H9 (cell line): Measurements from ENCODE around the gene COLEC12. TPM values are rescaled to one million over a fixed set of nuclear protein-coding genes. Genes with fewer than 3 reads are reported as not detected.

Source experiments
- DNase-seq: peaks from one replicate; pipeline ENCODE4 v3.0.0-alpha.2; 2017
- H2AFZ ChIP-seq: one replicate; pipeline ENCODE4 v1.6.1; 2013; ENCODE audit warnings: mild to moderate bottlenecking, low read length, control low read depth, moderate library complexity
- H2AK5ac ChIP-seq: 2 replicates; pipeline ENCODE4 v1.6.1; 2013; ENCODE audit warnings: low read length, control low read depth, mixed read lengths; ENCODE audit not compliant: insufficient read length
- H2BK120ac ChIP-seq: one replicate; pipeline ENCODE4 v1.6.1; 2013; ENCODE audit warnings: low read depth, mild to moderate bottlenecking, low read length, control low read depth, inconsistent platforms; ENCODE audit not compliant: poor library complexity, severe bottlenecking
- H2BK12ac ChIP-seq: 2 replicates; pipeline ENCODE4 v1.6.1; 2013; ENCODE audit warnings: low read length, control low read depth, mixed read lengths, low read depth; ENCODE audit not compliant: insufficient read length
- H2BK15ac ChIP-seq: 2 replicates; pipeline ENCODE4 v1.6.1; 2013; ENCODE audit warnings: low read depth, low read length, control low read depth
- H2BK20ac ChIP-seq: one replicate; pipeline ENCODE4 v1.6.1; 2013; ENCODE audit warnings: low read depth, mild to moderate bottlenecking, low read length, control low read depth, inconsistent platforms; ENCODE audit not compliant: poor library complexity, severe bottlenecking
- H2BK5ac ChIP-seq: 2 replicates; pipeline ENCODE4 v1.6.1; 2013; ENCODE audit warnings: low read length, control low read depth, mixed read lengths; ENCODE audit not compliant: insufficient read length
- H3K14ac ChIP-seq: 2 replicates; pipeline ENCODE4 v1.6.1; 2013; ENCODE audit warnings: low read length, control low read depth; ENCODE audit not compliant: insufficient read depth
- H3K18ac ChIP-seq: 2 replicates; pipeline ENCODE4 v1.6.1; 2013; ENCODE audit warnings: low read depth, mild to moderate bottlenecking, mixed read lengths, low read length, control low read depth; ENCODE audit not compliant: insufficient read length
- H3K23ac ChIP-seq: 2 replicates; pipeline ENCODE4 v1.6.1; 2013; ENCODE audit warnings: low read length, control low read depth, mixed read lengths, low read depth; ENCODE audit not compliant: insufficient read length
- H3K23me2 ChIP-seq: 2 replicates; pipeline ENCODE4 v1.6.1; 2013; ENCODE audit warnings: low read depth, mild to moderate bottlenecking, mixed read lengths, low read length, control low read depth; ENCODE audit not compliant: insufficient read length, poor library complexity, severe bottlenecking
- H3K27ac ChIP-seq: 2 replicates; pipeline ENCODE4 v1.5.1; 2013; ENCODE audit warnings: low read length, control low read depth, mixed read lengths, low read depth; ENCODE audit not compliant: insufficient read length
- H3K27me3 ChIP-seq: 2 replicates; pipeline ENCODE4 v1.6.1; 2013; ENCODE audit warnings: low read length, control low read depth, inconsistent platforms; ENCODE audit not compliant: insufficient read depth
- H3K4ac ChIP-seq: 2 replicates; pipeline ENCODE4 v1.6.1; 2013; ENCODE audit warnings: low read depth, mild to moderate bottlenecking, control low read depth, inconsistent platforms, low read length, moderate library complexity
- H3K4me1 ChIP-seq: 2 replicates; pipeline ENCODE4 v1.6.1; 2013; ENCODE audit warnings: low read length, control low read depth, inconsistent platforms; ENCODE audit not compliant: insufficient read depth
- H3K4me2 ChIP-seq: 2 replicates; pipeline ENCODE4 v1.6.1; 2013; ENCODE audit warnings: low read length, control low read depth, mixed read lengths; ENCODE audit not compliant: insufficient read length, insufficient read depth
- H3K56ac ChIP-seq: 2 replicates; pipeline ENCODE4 v1.6.1; 2013; ENCODE audit warnings: low read depth, mild to moderate bottlenecking, mixed read lengths, low read length, control low read depth; ENCODE audit not compliant: insufficient read length
- H3K79me1 ChIP-seq: 2 replicates; pipeline ENCODE4 v1.6.1; 2013; ENCODE audit warnings: low read depth, mild to moderate bottlenecking, moderate library complexity, low read length, control low read depth, inconsistent platforms; ENCODE audit not compliant: insufficient read depth, poor library complexity, severe bottlenecking
- H3K79me2 ChIP-seq: 2 replicates; pipeline ENCODE4 v1.6.1; 2013; ENCODE audit warnings: low read length, control low read depth, inconsistent platforms; ENCODE audit not compliant: insufficient read depth
- H3K9ac ChIP-seq: 2 replicates; pipeline ENCODE4 v1.6.1; 2013; ENCODE audit warnings: low read length, control low read depth, mixed read lengths; ENCODE audit not compliant: insufficient read length; ENCODE audit errors: extremely low read depth
- H3K9me3 ChIP-seq: one replicate; pipeline ENCODE4 v1.6.1; 2013; ENCODE audit warnings: low read depth, low read length, inconsistent platforms; ENCODE audit not compliant: control insufficient read depth
- H3T11ph ChIP-seq: one replicate; pipeline ENCODE4 v1.6.1; 2013; ENCODE audit warnings: mild to moderate bottlenecking, low read length, control low read depth, inconsistent platforms
- H4K20me1 ChIP-seq: one replicate; pipeline ENCODE4 v1.6.1; 2013; ENCODE audit not compliant: control insufficient read depth, insufficient read length, insufficient read depth
- H4K5ac ChIP-seq: 2 replicates; pipeline ENCODE4 v1.6.1; 2013; ENCODE audit warnings: low read depth, mild to moderate bottlenecking, mixed read lengths, low read length, control low read depth; ENCODE audit not compliant: insufficient read length
- H4K8ac ChIP-seq: replicated peaks from 2 replicates; pipeline ENCODE4 v1.6.1; 2013; ENCODE audit warnings: low read length, control low read depth, mixed read lengths, low read depth; ENCODE audit not compliant: insufficient read length
- H4K91ac ChIP-seq: 2 replicates; pipeline ENCODE4 v1.6.1; 2013; ENCODE audit warnings: low read depth, mild to moderate bottlenecking, moderate library complexity, mixed read lengths, low read length, control low read depth; ENCODE audit not compliant: insufficient read length
- H3K27ac Mint-ChIP-seq, 3 experiments: 2 replicates in 2 of 3; 3 replicates in 1 of 3; pipeline ENCODE4 v1.8.0; 2020 to 2021; ENCODE audit warnings: mixed read lengths in 3 of 3, mild to moderate bottlenecking in 1 of 3, moderate library complexity in 1 of 3
- H3K27me3 Mint-ChIP-seq: 2 replicates; pipeline ENCODE4 v1.8.0; 2021; ENCODE audit warnings: low read depth, mild to moderate bottlenecking, moderate library complexity, mixed read lengths
- H3K36me3 Mint-ChIP-seq, 3 experiments: 2 replicates in 2 of 3; 3 replicates in 1 of 3; pipeline ENCODE4 v1.8.0; 2020 to 2021; ENCODE audit warnings: low read depth in 3 of 3, mixed read lengths in 3 of 3; ENCODE audit not compliant: insufficient read depth in 1 of 3
- H3K4me1 Mint-ChIP-seq, 2 experiments: 2 replicates each; pipeline ENCODE4 v1.8.0; 2020; ENCODE audit warnings: mixed read lengths in 2 of 2
- H3K4me3 Mint-ChIP-seq, 2 experiments: 2 replicates in 1 of 2; 3 replicates in 1 of 2; pipeline ENCODE4 v1.8.0; 2020 to 2021; ENCODE audit warnings: mild to moderate bottlenecking in 2 of 2, mixed read lengths in 2 of 2, moderate library complexity in 1 of 2
- H3K9me3 Mint-ChIP-seq, 2 experiments: 2 replicates in 1 of 2; 3 replicates in 1 of 2; pipeline ENCODE4 v1.8.0; 2020; ENCODE audit warnings: mild to moderate bottlenecking in 2 of 2, mixed read lengths in 2 of 2, moderate library complexity in 1 of 2
- WGBS: extraction: QIAGEN DNeasy Blood & Tissue Kit; methylation state at CpG from one replicate; pipeline ENCODE4 v1.1.7; 2013; ENCODE audit warnings: missing lambda C conversion rate, low lambda C conversion rate, mixed read lengths; ENCODE audit not compliant: insufficient read length; ENCODE audit errors: extremely low coverage; 5-methylcytosine and 5-hydroxymethylcytosine counted together
- total RNA-seq: library from RNA; stranded (reverse); gene quantifications from 2 replicates; pipeline ENCODE4 v1.2.1, GENCODE V29; 2021
- TF ChIP-seq, protein P1 (sequence below): fragments of 200-600 bp; sonication (generic); conservative IDR thresholded peaks from 3 replicates; pipeline ENCODE4 v1.8.0; 2021; ENCODE audit warnings: antibody characterized with exemption, mild to moderate bottlenecking

COLEC12 gene
- total RNA-seq, 1 experiment from 2014 or later = 0.70 TPM

DNA sequence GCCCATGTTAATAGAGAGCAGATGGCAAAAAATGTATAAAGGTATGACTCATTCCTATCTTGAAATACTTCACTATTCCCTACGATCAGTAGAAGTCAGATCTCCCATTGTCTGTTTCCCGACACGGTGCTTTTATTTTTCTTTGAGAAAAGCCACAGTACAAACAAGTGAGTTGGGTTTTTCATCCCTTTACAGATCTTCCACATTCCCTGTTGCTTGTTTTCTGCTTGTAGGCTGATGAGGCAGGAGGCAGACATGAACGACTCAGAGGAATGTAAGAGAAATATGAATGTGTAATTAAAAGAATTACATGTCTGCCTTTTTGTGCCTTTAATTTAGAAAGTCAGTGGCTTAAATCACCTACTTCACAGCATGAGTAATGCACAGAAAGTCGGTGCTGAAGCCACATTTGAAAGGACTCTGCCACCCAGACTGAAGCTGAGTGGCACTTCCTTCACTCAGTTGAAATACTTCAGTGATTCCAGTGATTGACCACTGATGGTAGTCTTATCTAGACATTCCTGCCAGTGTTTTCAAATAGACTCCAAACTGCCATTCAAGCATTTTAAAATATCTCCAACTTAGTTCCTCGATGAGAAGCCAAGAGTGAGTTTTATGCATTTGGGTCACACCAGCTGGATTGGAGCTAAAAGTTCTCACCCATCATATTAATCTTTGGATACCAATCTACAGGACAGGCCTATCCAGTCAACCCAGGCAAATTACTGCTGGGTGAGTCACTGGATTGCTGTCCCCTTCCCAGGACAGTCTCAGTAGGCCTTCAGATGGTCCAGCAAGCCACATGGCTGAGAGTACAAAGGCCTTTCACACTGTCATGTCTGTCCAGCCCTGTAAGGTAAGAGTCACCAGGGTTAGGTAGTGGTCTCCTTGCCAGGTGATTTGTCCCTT, 79.0 kb downstream of the COLEC12 start:
- Mint-ChIP-seq H3K27me3 (no peaks in the 10 kb centered on the region; the same call in 1 of the 2 replicates), H3K4me3 (no peak overlapping the region), H3K4me1 (peaks cover 15 to 17% of the 10 kb centered on the region in 2 experiments), H3K27ac (no peak overlapping the region), H3K36me3 (no peaks in the 10 kb centered on the region), H3K9me3 (no peaks in the 10 kb centered on the region)
- H4K8ac ChIP-seq = no peak overlapping the region
- no peak overlapping the region for H3K9ac ChIP-seq
- no peaks in the 10 kb centered on the region for H3K9me3 ChIP-seq
- no peak overlapping the region for H2AK5ac ChIP-seq
- H4K5ac ChIP-seq = no peak overlapping the region
- WGBS = no CpG with 5 or more reads among the region's 6 CpGs
- H2BK5ac ChIP-seq = no peak overlapping the region
- DNase-seq = no peak
- H4K91ac ChIP-seq = no peak overlapping the region
- no peak overlapping the region for H2BK120ac ChIP-seq
- no peak overlapping the region for H2BK12ac ChIP-seq
- TF ChIP-seq, protein P1, sequence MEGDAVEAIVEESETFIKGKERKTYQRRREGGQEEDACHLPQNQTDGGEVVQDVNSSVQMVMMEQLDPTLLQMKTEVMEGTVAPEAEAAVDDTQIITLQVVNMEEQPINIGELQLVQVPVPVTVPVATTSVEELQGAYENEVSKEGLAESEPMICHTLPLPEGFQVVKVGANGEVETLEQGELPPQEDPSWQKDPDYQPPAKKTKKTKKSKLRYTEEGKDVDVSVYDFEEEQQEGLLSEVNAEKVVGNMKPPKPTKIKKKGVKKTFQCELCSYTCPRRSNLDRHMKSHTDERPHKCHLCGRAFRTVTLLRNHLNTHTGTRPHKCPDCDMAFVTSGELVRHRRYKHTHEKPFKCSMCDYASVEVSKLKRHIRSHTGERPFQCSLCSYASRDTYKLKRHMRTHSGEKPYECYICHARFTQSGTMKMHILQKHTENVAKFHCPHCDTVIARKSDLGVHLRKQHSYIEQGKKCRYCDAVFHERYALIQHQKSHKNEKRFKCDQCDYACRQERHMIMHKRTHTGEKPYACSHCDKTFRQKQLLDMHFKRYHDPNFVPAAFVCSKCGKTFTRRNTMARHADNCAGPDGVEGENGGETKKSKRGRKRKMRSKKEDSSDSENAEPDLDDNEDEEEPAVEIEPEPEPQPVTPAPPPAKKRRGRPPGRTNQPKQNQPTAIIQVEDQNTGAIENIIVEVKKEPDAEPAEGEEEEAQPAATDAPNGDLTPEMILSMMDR = no peak
- no peak overlapping the region for H3K4ac ChIP-seq
- H3K4me2 ChIP-seq = no peak overlapping the region
- no peaks in the 10 kb centered on the region for H3K27me3 ChIP-seq
- no peak overlapping the region for H3T11ph ChIP-seq
- H3K14ac ChIP-seq = no peak overlapping the region
- peaks cover 2% of the 10 kb centered on the region; the same call in 1 of the 2 replicates for H3K4me1 ChIP-seq
- H2BK20ac ChIP-seq = no peak overlapping the region
- no peaks in the 10 kb centered on the region for H3K79me1 ChIP-seq
- no peak overlapping the region for H3K18ac ChIP-seq
- H3K23me2 ChIP-seq = no peaks in the 10 kb centered on the region
- no peak overlapping the region for H2AFZ ChIP-seq
- no peaks in the 10 kb centered on the region for H3K79me2 ChIP-seq
- no peak overlapping the region for H3K23ac ChIP-seq
- H4K20me1 ChIP-seq = no peaks in the 10 kb centered on the region
- H2BK15ac ChIP-seq = no peak overlapping the region
- H3K56ac ChIP-seq = no peak overlapping the region
- H3K27ac ChIP-seq = no peak overlapping the region
